DOHH2 (cell line): ENCODE measurements around the gene DPEP3.

ENCODE experiments used
- CTCF ChIP-seq: fragments of 200-600 bp; sonication (generic); IDR thresholded peaks from one replicate; pipeline ENCODE4 v1.5.1; 2014; ENCODE audit warnings: antibody characterized with exemption, mild to moderate bottlenecking, low read depth, low read length; ENCODE audit not compliant: poor library complexity, severe bottlenecking
- EZH2phosphoT487 ChIP-seq: fragments of 200-600 bp; sonication (generic); IDR thresholded peaks from 2 replicates; pipeline ENCODE4 v1.6.1; 2017; ENCODE audit warnings: borderline replicate concordance, mild to moderate bottlenecking, antibody characterized with exemption, low read length, moderate library complexity, mixed read lengths

- no peak for TF ChIP-seq CTCF
- no peak for TF ChIP-seq EZH2phosphoT487
These were observed 2.7 kb downstream of the DPEP3 start for GRCh38 chr16:67977469-67978227.
